D341Med (cell line): Measurements from ENCODE around the gene PNPO.
A peak's percentile ranks its signal among the peaks of the same experiment; 100 is the strongest.
"Not testable (repeated sequence)": the region's sequence is repeated elsewhere in the genome, so short reads cannot be mapped to it uniquely, and the experiment has no call there.

Experiments
- DNase-seq: peaks from one replicate; pipeline ENCODE4 v3.0.0; 2012; ENCODE audit warnings: low spot score

The PNPO gene

GRCh38 chr17:47918006-47918405, 23.4 kb upstream of the PNPO start:
- DNase-seq = no peak

- DNase-seq = no peak
These were observed 22.4 kb upstream of the PNPO start for GRCh38 chr17:47918991-47919390.

GRCh38 chr17:47919889-47920288, 21.5 kb upstream of the PNPO start:
- DNase-seq = not testable (repeated sequence)

GRCh38 chr17:47924785-47925677, 16.3 kb upstream of the PNPO start:
- no peak for DNase-seq

- no peak for DNase-seq
These were observed 15.7 kb upstream of the PNPO start for GRCh38 chr17:47925678-47925988.

GRCh38 chr17:47927821-47928400, 13.5 kb upstream of the PNPO start:
- no peak for DNase-seq

GRCh38 chr17:47928415-47928814, 13.0 kb upstream of the PNPO start:
- no peak for DNase-seq

GRCh38 chr17:47929218-47930000, 12.0 kb upstream of the PNPO start:
- DNase-seq = peak; percentile 67

GRCh38 chr17:47931848-47932247, 9.5 kb upstream of the PNPO start:
- DNase-seq = no peak

GRCh38 chr17:47934856-47935255, 6.5 kb upstream of the PNPO start:
- DNase-seq = no peak

- DNase-seq = not testable (repeated sequence)
These were observed 5.9 kb upstream of the PNPO start for GRCh38 chr17:47935468-47935867.

GRCh38 chr17:47935961-47936360, 5.4 kb upstream of the PNPO start:
- DNase-seq = no peak

GRCh38 chr17:47937941-47938340, 3.4 kb upstream of the PNPO start:
- DNase-seq = no peak

GRCh38 chr17:47942096-47942510, 732 bp downstream of the PNPO start:
- no peak for DNase-seq

- no peak for DNase-seq
These were observed 1.2 kb downstream of the PNPO start for GRCh38 chr17:47942568-47942967.

GRCh38 chr17:47945080-47945479, 3.7 kb downstream of the PNPO start:
- no peak for DNase-seq

- no peak for DNase-seq
These were observed 4.4 kb downstream of the PNPO start for GRCh38 chr17:47945529-47946508.

GRCh38 chr17:47946516-47946915, 5.1 kb downstream of the PNPO start:
- no peak for DNase-seq

GRCh38 chr17:47946929-47947397, 5.6 kb downstream of the PNPO start:
- DNase-seq = peak; percentile 89

- peak; percentile 51 for DNase-seq
These were observed 7.4 kb downstream of the PNPO start for GRCh38 chr17:47948706-47949196.

- DNase-seq = peak; percentile 93
These were observed 7.9 kb downstream of the PNPO start for GRCh38 chr17:47949197-47949759.
